Measurements from ENCODE around the gene TXLNB. TPM values are rescaled to one million over a fixed set of nuclear protein-coding genes. Genes with fewer than 3 reads are reported as not detected.

TXLNB gene
- under 1 TPM; 0.18 to 0.19 TPM for total RNA-seq

DNA sequence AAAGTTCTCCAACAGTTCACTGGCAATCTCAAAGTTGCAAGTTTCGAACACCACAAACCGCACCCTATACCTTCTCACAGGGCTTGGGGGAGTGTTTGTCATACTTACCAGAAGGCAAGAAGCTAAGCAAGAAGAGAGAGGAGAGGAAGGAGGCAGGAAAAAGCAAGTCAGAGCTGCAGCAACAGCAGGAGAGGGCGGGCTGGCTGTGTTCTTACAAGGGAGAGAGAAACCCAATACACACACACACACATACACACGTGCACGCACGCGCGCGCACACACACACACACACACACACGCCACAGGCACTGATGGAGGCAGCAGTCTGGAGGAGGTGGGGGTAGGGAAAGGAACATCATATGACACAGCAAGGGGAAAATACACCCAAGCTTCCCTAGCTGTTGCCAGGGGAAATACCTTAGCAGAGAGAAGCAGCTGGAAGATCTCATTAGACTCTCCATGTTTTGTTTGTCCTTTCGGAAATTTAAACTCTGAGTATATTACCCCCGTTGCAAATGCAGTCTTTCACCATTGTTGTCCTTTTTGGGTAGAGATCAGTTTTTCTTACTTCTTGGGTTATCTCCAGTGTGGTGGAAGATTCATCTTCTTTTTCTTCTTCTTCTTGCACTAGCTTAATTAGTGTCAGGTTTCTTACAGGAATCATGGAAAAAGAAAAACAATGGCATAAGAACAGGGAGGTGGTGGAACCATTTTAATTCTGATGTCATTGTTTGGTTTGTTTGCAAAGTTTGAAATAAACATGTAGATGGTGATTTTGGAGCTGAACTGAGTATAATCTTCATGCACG lies at the start of gene TXLNB:
Gene TXLNB, minus strand, starts transcription at position 186 of the 807 bp plus-strand sequence. CDS start 3,099 bp downstream, outside the sequence.
- Mint-ChIP-seq H3K27ac (peak within 1 kb of the TSS; percentile 96), H3K4me3 (peak within 1 kb of the TSS; percentile 74), H3K4me1 (peaks cover 53% of the 10 kb centered on the region), H3K36me3 (peaks cover 2% of the 10 kb centered on the region), H3K9me3 (peaks cover 2% of the 10 kb centered on the region), H3K27me3 (no peaks in the 10 kb centered on the region)
- peak; percentile 85 for DNase-seq

DNA sequence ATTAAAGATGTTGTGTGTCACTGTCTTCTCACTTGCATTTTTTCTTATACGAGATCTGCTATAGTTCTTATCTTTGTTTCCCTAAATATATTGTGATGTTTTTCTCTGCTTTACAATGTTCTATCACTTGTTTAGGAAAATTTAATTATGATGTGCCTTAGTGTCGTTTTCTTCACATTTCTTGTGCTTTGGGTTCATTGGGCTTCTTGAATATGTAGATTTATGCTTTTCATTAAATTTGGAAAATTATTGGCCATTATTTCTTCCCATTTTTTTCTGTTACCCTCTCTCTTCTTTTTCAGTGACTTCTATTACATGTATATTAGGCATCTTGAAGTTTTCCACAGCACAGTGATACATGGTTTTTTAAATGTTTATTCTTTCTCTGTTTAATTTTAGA lies 49.3 kb upstream of the TXLNB start:
- Mint-ChIP-seq H3K27me3 (no peaks in the 10 kb centered on the region), H3K36me3 (peaks cover 4% of the 10 kb centered on the region), H3K27ac (no peak overlapping the region), H3K4me1 (peaks cover 26% of the 10 kb centered on the region), H3K4me3 (no peak overlapping the region), H3K9me3 (peaks cover 8% of the 10 kb centered on the region)
- DNase-seq = no peak

DNA sequence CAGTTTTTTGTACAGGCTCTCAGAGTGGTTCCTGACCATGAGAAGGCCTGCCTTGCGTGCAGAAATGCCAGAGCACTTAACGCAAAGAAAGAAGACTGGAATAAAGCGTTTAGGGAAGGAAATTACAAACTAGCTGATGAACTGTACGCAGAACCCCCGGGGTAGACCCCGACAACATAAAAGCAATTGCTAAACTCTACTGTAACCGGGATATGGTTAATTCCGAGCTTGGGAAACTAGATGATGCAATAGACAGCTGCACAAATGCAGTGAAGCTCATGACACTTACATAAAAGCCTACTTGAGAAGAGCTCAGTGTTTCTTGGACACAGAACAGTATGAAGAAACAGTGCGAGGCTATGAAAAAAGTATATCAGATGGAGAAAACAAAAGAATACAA lies 47.0 kb upstream of the TXLNB start:
- no peak overlapping the region for H3K27ac Mint-ChIP-seq
- peaks cover 8% of the 10 kb centered on the region for H3K9me3 Mint-ChIP-seq
- H3K4me1 Mint-ChIP-seq = peaks cover 20% of the 10 kb centered on the region
- no peak overlapping the region for H3K4me3 Mint-ChIP-seq
- H3K36me3 Mint-ChIP-seq = peaks cover 4% of the 10 kb centered on the region
- DNase-seq = no peak
- no peaks in the 10 kb centered on the region for H3K27me3 Mint-ChIP-seq

DNA sequence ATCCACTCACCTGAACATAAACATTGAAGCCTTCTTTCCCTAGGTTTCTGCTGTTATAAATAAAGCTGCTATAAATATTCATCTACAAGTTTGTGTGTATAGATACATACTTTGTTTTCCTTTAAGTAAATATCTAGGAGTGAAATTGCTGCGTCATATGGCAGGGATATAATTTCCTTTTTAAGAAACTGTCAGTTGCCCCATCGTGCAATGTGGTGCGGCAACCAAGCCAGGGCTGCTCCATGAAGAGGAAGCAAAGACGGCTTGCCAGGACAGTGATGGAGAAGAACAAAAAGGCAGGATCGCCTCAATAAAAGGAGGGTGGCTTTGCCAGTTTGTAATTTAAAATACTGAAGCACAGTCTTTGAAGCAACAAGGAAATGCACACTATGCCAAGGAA lies 46.0 kb upstream of the TXLNB start:
- Mint-ChIP-seq H3K27me3 (no peaks in the 10 kb centered on the region), H3K27ac (no peak overlapping the region), H3K4me1 (peaks cover 14% of the 10 kb centered on the region), H3K4me3 (no peak overlapping the region), H3K9me3 (peaks cover 8% of the 10 kb centered on the region), H3K36me3 (peaks cover 4% of the 10 kb centered on the region)
- no peak for DNase-seq

DNA sequence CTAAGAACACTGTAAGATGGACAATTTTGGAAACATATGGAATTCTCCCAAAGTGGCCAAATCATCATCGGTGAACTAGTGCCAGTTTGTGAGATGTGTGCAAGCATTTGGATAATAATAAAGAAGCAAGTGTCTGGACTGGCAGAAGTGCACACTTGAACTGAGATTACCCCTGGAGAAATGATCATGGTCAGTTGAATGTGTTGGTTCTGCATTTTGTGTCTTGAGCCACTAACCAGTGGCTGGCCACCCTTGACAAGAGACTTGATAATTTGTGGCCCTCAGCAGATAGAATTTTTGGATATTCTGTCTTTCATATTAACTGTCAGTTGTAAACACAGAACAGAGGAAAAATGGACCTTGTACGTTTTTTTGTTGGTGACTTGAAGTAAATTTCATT lies 45.2 kb upstream of the TXLNB start:
- Mint-ChIP-seq H3K9me3 (peaks cover 4% of the 10 kb centered on the region), H3K36me3 (no peaks in the 10 kb centered on the region), H3K4me1 (peaks cover 10% of the 10 kb centered on the region), H3K4me3 (no peak overlapping the region), H3K27me3 (no peaks in the 10 kb centered on the region), H3K27ac (no peak overlapping the region)
- DNase-seq = no peak

DNA sequence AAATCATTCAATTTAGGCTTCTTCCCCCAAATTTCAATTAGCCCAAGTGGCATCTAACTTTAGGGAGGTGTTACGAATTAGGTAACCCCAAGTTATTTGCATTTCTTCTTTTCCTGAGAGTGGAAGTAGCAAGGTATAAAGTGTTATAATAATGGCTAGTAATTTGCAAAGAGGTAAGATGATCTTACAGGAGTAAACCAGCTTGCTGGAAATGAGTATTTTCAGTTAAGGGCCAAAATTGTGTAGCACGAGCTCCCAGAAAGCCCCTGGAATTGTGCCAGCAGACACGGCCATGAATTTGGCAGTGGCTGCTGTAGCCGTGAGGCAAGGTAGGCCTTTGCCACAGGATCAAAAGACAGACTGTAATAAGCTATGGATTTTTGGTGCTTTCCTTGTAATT lies 44.7 kb upstream of the TXLNB start:
- Mint-ChIP-seq H3K27me3 (no peaks in the 10 kb centered on the region), H3K9me3 (peaks cover 4% of the 10 kb centered on the region), H3K36me3 (no peaks in the 10 kb centered on the region), H3K4me1 (peaks cover 10% of the 10 kb centered on the region), H3K4me3 (no peak overlapping the region), H3K27ac (no peak overlapping the region)
- DNase-seq = no peak

DNA sequence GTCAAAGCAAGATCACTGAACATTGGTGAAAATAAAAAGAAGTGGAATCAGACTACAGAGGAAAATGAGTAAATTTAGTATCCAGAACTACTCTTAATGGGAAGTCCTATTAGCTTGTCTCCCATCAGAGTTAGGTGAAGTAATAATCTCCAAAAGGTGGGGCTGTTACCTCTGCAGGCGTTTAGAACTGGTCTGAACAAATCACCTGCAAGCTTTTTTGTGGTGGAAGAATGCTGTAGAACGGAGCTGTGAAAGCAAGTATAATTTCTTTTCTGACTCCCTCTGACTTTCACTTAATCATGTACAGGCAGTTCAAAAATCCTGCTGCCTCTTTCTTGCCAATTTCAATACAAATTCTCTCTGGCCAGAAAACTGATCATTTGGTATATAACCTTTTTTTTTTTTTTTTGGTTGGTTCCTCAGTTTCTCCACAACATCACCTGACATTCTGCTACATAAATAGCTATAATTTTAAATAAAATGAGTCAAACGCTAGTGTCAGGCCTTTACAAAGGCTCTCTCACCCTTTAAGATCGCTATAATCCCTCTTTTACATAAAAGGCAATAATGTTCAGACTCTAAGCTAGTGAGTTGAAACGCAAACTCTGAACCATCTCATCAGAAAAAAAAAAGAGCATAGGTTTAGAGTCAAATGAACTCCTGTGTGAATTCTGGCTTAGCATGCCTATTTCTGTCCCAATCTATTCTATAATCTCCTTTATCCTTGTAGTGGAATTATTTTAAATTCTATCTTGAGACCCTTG lies 43.8 kb upstream of the TXLNB start:
- no peaks in the 10 kb centered on the region for H3K36me3 Mint-ChIP-seq
- H3K9me3 Mint-ChIP-seq = no peaks in the 10 kb centered on the region
- no peak overlapping the region for H3K27ac Mint-ChIP-seq
- DNase-seq = no peak
- no peak overlapping the region for H3K4me3 Mint-ChIP-seq
- no peaks in the 10 kb centered on the region for H3K27me3 Mint-ChIP-seq
- peaks cover 7% of the 10 kb centered on the region for H3K4me1 Mint-ChIP-seq

DNA sequence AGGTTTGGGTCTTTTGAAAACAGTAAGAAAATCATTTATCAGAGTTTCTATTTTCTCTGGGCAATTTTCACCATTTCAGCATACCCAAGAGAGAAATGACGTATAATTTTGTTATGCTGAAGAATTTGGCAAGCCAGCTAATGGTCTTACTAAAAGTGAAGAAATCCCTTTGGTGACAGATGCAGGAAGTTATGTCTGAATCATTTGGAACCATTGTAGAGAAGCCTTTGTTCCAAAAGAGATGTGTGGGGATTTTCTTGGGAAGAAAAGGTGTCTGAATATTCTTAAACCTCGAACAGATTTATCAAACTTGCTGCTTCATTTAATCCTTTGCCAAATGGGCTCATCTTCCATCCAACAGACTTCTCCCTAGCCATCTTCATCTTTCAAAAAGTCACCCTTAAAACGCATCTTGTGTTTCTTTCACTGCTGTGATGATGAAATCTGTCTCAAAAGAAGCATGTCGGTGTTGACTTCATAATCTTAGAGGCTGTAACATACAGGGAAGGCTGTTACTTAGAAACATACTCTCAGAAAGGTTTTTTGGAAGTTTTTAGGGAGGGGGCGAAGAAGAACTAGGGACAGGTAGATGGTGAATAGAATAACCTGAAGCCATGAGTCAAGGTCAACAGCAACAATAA lies 43.1 kb upstream of the TXLNB start:
- Mint-ChIP-seq H3K4me3 (no peak overlapping the region), H3K27ac (no peak overlapping the region), H3K4me1 (peaks cover 11% of the 10 kb centered on the region), H3K36me3 (no peaks in the 10 kb centered on the region), H3K27me3 (no peaks in the 10 kb centered on the region), H3K9me3 (no peaks in the 10 kb centered on the region)
- no peak for DNase-seq

DNA sequence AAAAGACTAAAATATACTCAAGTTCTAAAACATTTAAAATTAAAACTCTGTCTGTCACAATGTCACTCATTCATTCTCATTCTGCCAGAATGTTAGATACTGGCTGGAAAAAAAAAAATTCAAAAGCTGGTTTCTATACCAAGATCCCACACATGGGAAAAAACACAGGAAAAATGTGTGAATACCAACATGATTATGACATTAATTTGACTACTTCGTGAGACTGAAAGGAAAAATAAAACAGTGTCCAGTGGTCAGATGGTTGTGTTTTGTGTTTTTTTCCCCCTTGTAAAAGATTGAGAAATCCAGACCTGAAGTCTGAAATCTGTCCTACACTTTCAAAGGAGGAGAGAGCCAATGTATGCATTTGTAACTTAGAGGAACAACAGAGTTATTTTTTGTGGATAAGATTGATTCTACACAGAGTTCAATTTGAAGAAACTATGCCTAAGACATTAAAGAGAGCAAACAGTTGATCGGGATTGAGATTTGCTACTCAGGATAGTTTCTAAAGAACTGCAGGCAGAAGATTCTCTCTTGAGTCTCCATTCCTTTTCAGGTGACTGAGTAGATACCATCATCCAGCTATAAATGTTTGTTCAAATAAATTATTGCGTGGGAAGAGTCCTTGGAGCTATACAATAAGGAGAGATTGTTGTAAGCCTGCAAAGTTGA lies 39.2 kb upstream of the TXLNB start:
- DNase-seq = no peak
- Mint-ChIP-seq H3K9me3 (peaks cover 1% of the 10 kb centered on the region), H3K27me3 (no peaks in the 10 kb centered on the region), H3K4me3 (no peak overlapping the region), H3K36me3 (no peaks in the 10 kb centered on the region), H3K4me1 (peaks cover 14% of the 10 kb centered on the region), H3K27ac (no peak overlapping the region)

DNA sequence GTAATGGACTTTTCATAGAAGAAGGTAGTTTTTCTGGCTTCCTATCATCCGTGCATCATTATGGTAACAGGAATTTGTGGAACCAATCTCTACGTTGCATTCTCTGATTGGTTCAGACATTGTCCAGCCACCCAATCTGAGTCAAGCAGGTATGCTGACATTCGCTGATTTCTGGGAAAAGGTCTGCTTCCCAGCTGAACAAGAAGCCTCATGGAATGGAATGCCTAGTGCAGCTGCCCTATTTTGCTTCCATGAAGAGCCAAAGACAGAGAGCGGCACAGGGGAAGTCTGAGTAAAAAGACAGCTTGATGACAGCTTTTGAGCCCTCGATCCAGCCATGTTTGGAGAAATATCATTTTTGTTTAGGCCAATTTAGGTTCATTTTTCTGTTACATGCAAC lies 38.5 kb upstream of the TXLNB start:
- Mint-ChIP-seq H3K4me3 (no peak overlapping the region), H3K9me3 (peaks cover 1% of the 10 kb centered on the region), H3K36me3 (no peaks in the 10 kb centered on the region), H3K27ac (no peak overlapping the region), H3K4me1 (peaks cover 14% of the 10 kb centered on the region), H3K27me3 (no peaks in the 10 kb centered on the region)
- no peak for DNase-seq

DNA sequence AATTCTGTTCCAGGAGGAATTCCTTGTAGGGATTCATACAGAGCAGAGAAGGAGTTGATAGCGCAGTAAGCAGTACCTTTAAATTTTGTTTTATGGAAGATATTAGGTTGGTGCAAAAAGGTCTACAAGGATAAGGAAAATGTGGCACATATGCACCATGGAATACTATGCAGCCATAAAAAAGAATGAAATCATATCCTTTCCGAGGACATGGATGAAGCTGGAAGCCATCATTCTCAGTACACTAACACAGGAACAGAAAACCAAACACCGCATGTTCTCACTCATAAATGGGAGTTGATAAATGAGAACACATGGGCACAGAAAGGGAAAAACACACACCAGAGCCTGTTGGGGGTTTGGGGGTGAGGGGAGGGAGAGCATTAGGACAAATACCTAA lies 37.4 kb upstream of the TXLNB start:
- no peak for DNase-seq
- no peaks in the 10 kb centered on the region for H3K36me3 Mint-ChIP-seq
- no peaks in the 10 kb centered on the region for H3K27me3 Mint-ChIP-seq
- H3K27ac Mint-ChIP-seq = no peak overlapping the region
- H3K4me3 Mint-ChIP-seq = no peak overlapping the region
- H3K9me3 Mint-ChIP-seq = peaks cover 1% of the 10 kb centered on the region
- peaks cover 10% of the 10 kb centered on the region for H3K4me1 Mint-ChIP-seq

DNA sequence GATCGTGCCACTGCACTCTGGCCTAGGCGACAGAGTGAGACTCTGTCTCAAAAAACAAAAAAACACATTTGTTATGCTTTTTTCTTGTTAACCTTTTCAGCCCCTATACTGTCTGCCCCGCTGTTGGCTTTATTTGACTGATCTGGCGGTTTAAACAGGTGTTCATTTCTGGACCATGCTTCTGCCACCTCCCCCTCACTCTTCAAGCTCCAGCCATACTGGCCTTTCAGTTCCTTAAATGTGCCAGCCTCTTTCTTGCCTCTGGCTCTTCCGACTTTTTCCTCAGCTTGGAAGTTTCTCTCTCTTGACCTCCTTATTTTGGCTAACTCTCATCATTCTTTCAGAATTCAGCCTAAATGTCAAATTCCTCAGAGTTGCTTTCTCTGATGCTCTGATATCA lies 35.2 kb upstream of the TXLNB start:
- H3K9me3 Mint-ChIP-seq = peaks cover 13% of the 10 kb centered on the region
- no peak overlapping the region for H3K27ac Mint-ChIP-seq
- DNase-seq = no peak
- H3K27me3 Mint-ChIP-seq = no peaks in the 10 kb centered on the region
- peaks cover 16% of the 10 kb centered on the region for H3K36me3 Mint-ChIP-seq
- no peak overlapping the region for H3K4me3 Mint-ChIP-seq
- peaks cover 22% of the 10 kb centered on the region for H3K4me1 Mint-ChIP-seq

DNA sequence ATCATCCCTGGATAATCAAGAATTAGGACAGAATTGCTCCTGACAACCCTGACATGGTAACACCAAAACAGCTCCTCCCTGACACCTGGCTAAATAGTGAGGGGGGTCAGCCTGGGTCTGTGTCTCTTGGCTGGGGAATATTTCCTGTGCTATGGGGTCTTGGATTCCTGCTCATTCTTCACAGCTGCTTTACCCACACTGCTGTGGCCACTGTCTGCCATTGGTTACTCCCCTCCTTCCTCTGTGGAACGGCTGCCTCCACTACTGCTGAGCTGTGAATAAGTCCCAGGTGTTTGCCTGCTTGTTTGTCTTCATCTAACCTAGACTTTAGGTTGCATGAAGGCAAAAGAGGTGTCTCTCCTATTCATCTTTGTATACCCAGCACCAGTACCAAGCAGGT lies 33.9 kb upstream of the TXLNB start:
- Mint-ChIP-seq H3K4me1 (peaks cover 22% of the 10 kb centered on the region), H3K4me3 (no peak overlapping the region), H3K36me3 (peaks cover 17% of the 10 kb centered on the region), H3K9me3 (peaks cover 13% of the 10 kb centered on the region), H3K27ac (peak overlapping the region; percentile 14), H3K27me3 (no peaks in the 10 kb centered on the region)
- no peak for DNase-seq

DNA sequence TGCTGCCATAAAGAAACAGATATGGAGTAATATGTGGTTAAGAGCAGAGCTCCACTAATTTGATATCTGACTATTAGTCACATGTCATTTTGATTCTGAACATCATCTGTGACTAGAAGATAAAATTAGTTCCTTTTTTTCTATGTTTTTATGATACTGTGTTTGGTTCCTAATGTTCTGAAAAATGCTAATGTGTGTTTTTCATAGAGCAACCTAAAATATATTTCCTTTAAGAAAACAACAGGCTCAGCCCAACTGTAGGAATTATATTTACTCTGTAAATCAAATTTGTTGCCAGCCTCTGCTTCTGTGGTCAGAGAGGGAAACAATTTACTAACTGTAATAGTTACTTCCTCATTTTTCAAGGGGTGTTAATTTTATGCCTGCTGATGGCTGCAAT lies 33.3 kb upstream of the TXLNB start:
- Mint-ChIP-seq H3K27ac (no peak overlapping the region), H3K27me3 (no peaks in the 10 kb centered on the region), H3K9me3 (peaks cover 13% of the 10 kb centered on the region), H3K4me3 (no peak overlapping the region), H3K36me3 (peaks cover 17% of the 10 kb centered on the region), H3K4me1 (peaks cover 22% of the 10 kb centered on the region)
- DNase-seq = no peak

DNA sequence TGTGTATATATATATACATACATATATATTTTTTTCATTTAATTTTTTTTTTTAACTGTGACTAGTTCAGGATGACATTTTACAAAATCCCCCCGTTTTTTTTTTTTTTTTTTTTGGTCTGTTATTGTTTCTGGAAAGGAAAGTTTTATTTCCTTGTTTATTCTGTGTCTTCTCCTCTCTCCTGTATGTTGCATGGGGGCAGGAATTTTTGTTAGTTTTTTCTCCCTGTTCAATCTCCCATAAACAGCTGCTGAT lies 32.4 kb upstream of the TXLNB start:
- DNase-seq = no peak
- Mint-ChIP-seq H3K36me3 (peaks cover 17% of the 10 kb centered on the region), H3K4me1 (peaks cover 18% of the 10 kb centered on the region), H3K4me3 (no peak overlapping the region), H3K9me3 (peaks cover 12% of the 10 kb centered on the region), H3K27ac (peak overlapping the region; percentile 97), H3K27me3 (no peaks in the 10 kb centered on the region)
